GM11168 (cell line): Measurements from ENCODE around the gene KBTBD8.

Experiments
- in situ Hi-C: fragments of 300-500 bp; cut with MboI; formaldehyde crosslinking; loops from one replicate; pipeline ENCODE4 v1.12.0; 2022; ENCODE audit warnings: low sequenced_read_pairs; ENCODE audit not compliant: unreplicated experiment

Gene KBTBD8

DNA sequence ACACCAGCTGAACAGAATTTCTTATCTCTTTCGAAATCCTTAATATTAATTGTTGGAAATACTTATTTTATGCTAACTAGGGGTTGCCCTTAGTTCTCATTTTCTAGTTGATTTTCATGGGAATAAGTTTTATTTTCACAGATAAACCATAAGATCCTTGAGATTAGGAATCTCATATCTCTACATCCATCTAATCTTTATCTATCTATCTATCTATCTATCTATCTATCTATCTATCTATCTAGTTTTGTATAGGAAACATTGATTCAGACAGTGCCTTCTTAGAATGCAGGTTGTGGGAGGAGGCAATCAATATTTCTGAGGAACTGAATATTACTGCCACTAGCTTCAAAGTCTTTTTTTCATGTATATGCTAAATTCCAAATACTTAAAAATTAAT lies 3.5 kb upstream of the KBTBD8 start:
- in situ Hi-C loops, result no loop called here

DNA sequence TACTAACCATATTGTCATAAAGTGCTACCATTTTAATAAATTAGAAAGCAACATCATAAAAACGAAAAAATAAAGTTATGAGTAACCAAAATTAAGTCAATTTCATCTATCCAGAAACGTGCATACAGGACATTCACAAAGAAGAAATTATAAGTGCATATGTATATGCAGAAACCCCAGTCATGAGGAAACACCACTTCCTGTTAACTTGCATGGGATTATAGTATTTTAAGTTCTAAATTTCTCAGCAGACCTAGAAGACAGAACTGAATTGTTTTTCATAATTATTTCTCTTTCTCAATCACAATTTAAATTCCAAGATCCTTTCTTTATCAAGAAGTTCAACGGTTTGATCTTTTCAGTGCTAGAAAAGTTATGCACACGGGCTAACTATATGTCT lies 1.4 kb upstream of the KBTBD8 start:
- in situ Hi-C loops, result no loop called here

DNA sequence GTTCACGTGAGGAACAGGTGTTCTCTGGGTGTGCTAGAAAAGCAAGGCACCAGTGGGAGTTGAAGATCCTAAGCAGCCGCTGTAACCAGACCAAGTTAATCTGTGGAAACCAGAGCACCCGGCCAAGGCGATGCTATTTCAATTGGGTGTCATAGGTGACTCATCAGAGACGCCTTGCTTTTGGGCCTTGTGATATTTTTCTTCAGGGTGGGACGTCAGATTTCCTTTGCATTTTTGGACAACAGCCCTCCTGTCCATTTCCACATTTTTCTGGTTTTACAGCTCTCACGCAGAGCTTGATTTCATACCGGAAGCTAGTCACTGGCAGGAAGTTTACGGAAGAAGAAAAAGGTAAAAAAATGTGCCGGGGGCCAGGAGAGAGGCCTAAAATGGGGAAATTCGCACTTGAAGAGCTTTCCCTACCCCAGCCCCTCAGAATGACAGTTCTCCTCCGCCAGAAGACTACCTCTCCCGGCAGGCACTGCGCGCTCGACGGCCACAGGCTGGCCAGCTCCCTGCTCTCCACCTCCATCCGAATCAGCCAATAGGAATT lies 471 bp upstream of the KBTBD8 start:
- in situ Hi-C loops, result no loop called here

- in situ Hi-C loops, result no loop called here
These were observed 763 bp downstream of the KBTBD8 start for GRCh38 chr3:66998904-66999235.

GRCh38 chr3:67000009-67000408 lies 1.9 kb downstream of the KBTBD8 start:
- in situ Hi-C loops, result no loop called here

DNA sequence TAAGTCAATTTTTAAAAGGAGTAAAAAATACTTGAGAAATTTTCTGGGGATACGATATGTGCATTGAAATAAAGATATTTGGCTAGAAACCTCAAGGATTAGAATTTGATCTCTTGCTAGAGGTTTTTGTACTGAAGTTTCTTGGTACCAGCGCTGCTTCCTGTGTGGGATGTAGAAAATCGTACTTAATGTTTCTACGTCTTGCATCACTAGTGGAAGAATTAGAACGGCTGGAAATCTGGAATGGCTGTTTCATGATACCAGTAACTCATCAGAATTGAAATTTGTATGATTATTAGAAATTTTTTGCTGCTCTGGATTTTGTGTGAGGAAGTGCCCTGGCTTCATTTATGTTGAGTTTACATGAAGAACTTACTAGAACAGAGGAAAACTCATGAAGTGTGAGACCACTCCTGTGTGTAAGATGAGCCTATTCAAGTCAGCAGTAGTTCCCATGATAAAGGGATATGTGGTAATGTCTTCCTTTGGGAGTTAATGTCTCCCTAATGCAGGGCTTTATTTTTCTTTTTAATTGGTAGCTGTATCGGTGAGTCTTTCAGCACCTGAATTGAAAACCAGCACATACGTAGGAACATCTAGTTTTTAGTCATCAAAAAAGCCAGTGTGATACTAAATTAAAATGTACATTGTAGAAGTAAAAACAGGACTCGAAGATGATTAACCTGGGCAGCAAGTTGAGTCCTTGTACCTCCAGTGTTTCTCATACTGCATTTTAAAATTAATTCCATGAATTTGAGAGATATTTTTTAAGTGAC lies 3.2 kb downstream of the KBTBD8 start:
- in situ Hi-C loops, result no loop called here

DNA sequence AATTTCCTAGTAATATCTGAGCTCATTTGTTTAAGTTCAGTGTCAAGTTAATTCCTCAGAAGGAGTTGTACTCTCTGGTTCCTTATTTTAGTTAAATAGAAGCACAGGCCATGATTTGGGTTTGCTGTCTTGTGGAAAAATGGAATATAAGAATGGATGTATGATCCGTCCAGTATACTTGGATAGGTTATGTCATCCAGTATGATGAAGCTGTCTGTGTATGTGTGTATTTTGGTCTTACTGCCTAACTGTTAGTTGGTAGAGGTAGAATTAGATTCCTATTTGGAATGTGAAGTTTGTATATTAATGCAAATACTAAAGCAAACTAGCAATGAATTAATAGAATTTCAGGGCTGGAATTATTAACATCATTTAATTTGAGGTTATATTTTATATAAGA lies 7.9 kb downstream of the KBTBD8 start:
- in situ Hi-C loops, result no loop called here

- in situ Hi-C loops, result no loop called here
These were observed 8.4 kb downstream of the KBTBD8 start for GRCh38 chr3:67006460-67006859.

GRCh38 chr3:67008388-67008787 lies 10.3 kb downstream of the KBTBD8 start:
- in situ Hi-C loops, result no loop called here

- in situ Hi-C loops, result no loop called here
These were observed 11.6 kb downstream of the KBTBD8 start for GRCh38 chr3:67009716-67010115.

DNA sequence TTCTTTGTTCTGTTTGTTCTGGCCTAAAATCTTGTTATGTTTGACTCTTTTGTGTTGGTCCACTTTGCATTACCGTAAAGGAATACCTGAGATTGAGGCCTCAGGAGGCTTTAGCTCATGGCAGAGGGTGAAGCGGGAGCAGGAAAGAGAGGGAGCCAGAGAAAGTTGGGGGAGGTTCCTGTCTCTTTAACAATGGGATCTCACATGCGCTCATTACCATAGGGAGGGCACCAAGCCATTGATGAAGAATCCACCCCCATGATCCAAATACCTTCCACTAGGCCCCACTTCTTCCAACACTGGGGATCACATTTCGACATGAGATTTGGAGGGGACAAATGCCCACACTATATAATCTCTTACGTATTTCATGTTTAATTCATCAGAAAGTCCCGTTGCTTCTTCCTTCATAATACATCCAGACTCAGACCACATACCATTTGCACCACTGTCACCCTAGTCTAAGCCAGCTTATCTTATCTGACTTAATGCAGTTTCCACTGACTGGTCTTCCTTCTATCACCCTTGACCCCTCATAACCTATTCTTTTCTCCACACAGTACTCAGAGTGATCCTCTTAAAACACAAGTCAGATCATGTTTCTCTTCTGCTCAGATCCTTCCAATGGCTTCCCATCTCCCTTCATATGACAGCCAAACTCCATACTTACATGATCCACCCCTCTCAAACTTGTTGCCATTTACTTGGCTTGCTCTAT lies 13.5 kb downstream of the KBTBD8 start:
- in situ Hi-C loops, result no loop called here

DNA sequence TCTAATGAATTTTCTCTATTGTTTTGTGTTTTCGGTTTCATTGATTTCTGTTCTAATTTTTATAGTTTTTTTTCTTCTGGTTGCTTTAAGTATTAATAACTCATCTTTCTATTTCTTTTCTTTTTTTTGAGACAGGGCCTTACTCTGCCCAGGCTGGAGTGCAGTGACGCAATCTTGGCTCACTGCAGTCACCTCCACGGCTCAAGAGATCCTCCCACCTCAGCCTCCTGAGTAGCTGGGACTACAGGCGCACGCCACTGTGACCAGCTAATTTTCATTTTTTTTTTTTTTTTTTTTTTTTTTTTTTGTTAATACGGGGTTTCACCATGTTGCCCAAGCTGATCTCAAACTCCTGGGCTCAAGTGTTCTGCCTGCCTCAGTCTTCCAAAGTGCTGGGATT lies 14.5 kb downstream of the KBTBD8 start:
- in situ Hi-C loops, result no loop called here

DNA sequence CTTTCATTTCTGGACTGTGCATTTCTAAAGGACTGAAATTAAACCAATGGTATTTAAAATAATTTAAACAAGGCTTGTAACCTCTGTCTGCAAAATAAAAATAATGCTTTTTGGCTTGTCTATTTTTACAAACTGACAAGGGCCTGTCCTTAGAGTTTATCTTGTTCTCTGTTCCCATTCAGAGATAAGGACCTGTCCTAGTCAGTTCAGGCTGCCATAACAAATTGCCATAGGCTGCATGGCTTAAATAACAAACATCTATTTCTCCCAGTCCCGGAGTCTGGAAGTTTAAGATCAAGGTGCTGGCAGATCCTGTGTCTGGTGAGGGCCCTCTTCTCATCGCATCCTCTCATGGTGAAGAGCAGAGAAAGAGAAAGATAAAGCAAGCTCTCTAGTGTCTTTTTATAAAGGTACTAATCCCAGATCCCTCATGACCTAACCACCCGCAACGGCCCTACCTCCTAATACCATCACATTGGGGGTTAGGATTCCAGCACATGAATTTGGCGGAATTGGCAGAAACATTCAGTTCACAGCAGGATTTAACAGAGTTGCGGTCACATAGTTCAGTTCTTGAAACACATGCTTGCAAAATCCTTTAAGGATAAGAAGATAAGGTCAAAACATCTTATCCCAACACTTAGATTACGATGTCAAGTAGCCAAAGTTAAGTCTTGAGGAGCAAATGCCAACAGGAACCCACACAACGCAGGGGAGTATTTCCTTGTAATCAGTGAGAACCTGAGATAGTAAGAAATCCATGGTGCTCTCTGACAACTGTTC lies 17.8 kb downstream of the KBTBD8 start:
- in situ Hi-C loops, result no loop called here

DNA sequence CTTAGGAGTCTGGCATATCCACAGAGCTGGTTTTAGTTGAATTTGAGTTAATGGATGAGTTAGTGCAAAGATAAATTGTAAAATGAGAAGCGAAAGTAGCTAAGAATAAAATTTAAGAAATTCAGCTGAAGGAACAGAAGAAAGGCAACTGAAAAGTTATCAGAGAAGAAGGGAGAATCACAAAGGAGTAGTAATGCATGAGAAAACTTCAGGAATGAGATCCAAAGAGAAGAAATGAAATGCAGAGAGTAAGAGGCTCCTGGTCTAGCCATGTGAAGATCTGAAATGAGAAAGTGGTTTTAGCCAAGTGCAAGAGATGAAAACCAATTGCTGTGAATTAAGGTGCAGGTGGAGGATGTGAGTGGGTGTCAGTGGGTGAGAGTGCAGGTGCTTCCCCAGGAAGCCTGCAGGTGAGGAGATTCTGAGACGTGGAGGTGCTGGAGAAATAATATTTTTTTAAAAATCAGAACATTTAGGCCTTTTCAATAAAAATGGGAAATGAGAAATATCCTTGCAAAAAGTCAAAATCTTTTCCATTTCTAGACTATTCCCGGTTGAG lies 18.5 kb downstream of the KBTBD8 start:
- in situ Hi-C loops, result no loop called here

DNA sequence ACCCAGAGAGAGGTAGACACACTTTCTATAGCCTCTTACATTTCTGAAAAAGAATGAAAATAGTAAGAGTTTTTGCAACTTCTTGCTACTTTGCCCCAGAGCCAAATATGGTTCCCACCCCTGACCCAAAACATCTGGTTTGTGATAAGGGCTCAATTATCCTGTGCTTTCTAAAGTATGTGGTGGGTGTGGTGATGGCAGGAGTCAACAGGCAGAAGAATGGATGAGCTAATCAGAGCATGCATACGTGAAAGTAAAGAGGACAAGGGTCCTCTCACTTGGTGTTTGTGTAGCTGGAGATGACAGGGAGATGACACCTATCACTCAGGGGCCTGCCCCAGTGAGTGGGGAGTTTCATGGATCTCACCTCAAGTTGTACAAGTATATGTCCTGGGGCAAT lies 19.1 kb downstream of the KBTBD8 start:
- in situ Hi-C loops, result no loop called here

- in situ Hi-C loops, result no loop called here
These were observed 20.1 kb downstream of the KBTBD8 start for GRCh38 chr3:67018105-67018788.

GRCh38 chr3:67018789-67019526 lies 20.9 kb downstream of the KBTBD8 start:
- in situ Hi-C loops, result no loop called here

- in situ Hi-C loops, result no loop called here
These were observed 30.1 kb downstream of the KBTBD8 start for GRCh38 chr3:67028001-67028784.
